NCI-H446 treated with DMSO at 0.1 percent for 48 hours (cell line): ENCODE results near the gene RBM38.

Source experiments
- DNase-seq: peaks from one replicate; lab custom pipeline; 2025; lab: John Stamatoyannopoulos, UW

Gene RBM38

GRCh38 chr20:57391439-57392301 is 474 bp downstream of the RBM38 start:
- DNase-seq: no peak

- no peak for DNase-seq
These were observed 1.5 kb downstream of the RBM38 start for GRCh38 chr20:57392512-57393271.

- DNase-seq: no peak
These were observed 2.3 kb downstream of the RBM38 start for GRCh38 chr20:57393321-57394120.

- no peak for DNase-seq
These were observed 3.2 kb downstream of the RBM38 start for GRCh38 chr20:57394121-57395082.

GRCh38 chr20:57395111-57395966 is 4.1 kb downstream of the RBM38 start:
- DNase-seq: no peak

- DNase-seq: no peak
These were observed 5.2 kb downstream of the RBM38 start for GRCh38 chr20:57396212-57396983.

- no peak for DNase-seq
These were observed 5.9 kb downstream of the RBM38 start for GRCh38 chr20:57396984-57397692.

- DNase-seq: no peak
These were observed 6.5 kb downstream of the RBM38 start for GRCh38 chr20:57397693-57398108.

- no peak for DNase-seq
These were observed 7.1 kb downstream of the RBM38 start for GRCh38 chr20:57398231-57398821.

- DNase-seq: no peak
These were observed 7.8 kb downstream of the RBM38 start for GRCh38 chr20:57398901-57399535.

- DNase-seq: no peak
These were observed 8.5 kb downstream of the RBM38 start for GRCh38 chr20:57399587-57400155.

GRCh38 chr20:57400231-57400701 is 9.1 kb downstream of the RBM38 start:
- DNase-seq: no peak

- no peak for DNase-seq
These were observed 9.8 kb downstream of the RBM38 start for GRCh38 chr20:57400821-57401564.

GRCh38 chr20:57401565-57401918 is 10.3 kb downstream of the RBM38 start:
- no peak for DNase-seq

GRCh38 chr20:57402206-57403125 is 11.3 kb downstream of the RBM38 start:
- DNase-seq: no peak

GRCh38 chr20:57403216-57403615 is 12.0 kb downstream of the RBM38 start:
- DNase-seq: no peak
